Measurements from ENCODE around the gene XRCC3.

DNA sequence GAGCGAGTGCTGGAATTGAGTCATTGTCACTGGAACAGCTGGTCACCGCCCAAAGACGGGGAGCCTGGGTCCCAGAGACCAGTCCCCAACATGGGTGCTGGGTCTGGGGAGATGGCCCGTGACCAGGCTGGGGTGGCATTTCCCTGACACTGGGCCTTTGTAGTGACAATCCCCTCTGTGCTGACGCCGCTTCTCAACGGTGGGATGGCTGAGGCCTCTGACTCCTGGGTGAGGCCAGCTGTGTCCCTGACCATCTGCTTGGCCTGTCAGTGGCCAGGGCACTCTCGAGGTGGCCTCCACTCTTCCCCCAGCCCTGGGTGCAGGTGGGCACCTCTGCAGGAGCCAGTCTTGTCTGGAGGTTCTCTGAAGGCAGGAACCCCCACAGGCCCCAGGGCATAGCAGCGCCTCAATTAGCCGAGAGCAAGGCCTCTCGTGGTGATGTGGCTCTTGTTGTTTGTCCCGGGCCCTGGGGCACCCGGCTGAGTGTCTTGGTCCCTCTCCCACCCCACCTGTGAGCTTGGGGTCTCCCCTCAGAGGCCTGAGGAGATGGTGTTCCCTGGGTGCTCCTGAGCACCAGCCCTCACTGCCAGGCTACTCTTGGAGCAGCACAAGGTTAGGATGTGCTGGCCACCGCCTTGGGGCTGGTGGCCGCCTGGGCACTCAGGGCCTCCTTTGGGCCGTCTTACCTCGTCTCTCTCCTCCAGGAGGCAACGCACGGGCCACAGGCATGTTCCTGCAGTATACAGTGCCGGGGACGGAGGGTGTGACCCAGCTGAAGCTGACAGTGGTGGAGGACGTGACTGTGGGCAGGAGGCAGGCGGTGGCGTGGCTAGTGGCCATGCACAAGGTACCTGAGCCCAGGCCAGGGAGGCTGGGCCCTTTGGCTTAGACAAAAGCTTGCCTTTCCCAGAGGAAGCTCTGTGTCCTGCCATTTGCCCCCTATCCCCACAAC, 16.9 kb upstream of the XRCC3 start:
- TF ChIP-seq, protein P1, sequence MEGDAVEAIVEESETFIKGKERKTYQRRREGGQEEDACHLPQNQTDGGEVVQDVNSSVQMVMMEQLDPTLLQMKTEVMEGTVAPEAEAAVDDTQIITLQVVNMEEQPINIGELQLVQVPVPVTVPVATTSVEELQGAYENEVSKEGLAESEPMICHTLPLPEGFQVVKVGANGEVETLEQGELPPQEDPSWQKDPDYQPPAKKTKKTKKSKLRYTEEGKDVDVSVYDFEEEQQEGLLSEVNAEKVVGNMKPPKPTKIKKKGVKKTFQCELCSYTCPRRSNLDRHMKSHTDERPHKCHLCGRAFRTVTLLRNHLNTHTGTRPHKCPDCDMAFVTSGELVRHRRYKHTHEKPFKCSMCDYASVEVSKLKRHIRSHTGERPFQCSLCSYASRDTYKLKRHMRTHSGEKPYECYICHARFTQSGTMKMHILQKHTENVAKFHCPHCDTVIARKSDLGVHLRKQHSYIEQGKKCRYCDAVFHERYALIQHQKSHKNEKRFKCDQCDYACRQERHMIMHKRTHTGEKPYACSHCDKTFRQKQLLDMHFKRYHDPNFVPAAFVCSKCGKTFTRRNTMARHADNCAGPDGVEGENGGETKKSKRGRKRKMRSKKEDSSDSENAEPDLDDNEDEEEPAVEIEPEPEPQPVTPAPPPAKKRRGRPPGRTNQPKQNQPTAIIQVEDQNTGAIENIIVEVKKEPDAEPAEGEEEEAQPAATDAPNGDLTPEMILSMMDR (conservative IDR thresholded peaks at IDR 0.05): no peak
- no peak for TF ChIP-seq ZFX (IDR thresholded peaks at IDR 0.05)
